ENCODE results near the gene RALGAPA2. TPM values are rescaled to one million over a fixed set of nuclear protein-coding genes. Genes with fewer than 3 reads are reported as not detected.

RALGAPA2 gene
- total RNA-seq, 4 donors from 2014 or later, result 35.1 to 109 (median 59.6) TPM

DNA sequence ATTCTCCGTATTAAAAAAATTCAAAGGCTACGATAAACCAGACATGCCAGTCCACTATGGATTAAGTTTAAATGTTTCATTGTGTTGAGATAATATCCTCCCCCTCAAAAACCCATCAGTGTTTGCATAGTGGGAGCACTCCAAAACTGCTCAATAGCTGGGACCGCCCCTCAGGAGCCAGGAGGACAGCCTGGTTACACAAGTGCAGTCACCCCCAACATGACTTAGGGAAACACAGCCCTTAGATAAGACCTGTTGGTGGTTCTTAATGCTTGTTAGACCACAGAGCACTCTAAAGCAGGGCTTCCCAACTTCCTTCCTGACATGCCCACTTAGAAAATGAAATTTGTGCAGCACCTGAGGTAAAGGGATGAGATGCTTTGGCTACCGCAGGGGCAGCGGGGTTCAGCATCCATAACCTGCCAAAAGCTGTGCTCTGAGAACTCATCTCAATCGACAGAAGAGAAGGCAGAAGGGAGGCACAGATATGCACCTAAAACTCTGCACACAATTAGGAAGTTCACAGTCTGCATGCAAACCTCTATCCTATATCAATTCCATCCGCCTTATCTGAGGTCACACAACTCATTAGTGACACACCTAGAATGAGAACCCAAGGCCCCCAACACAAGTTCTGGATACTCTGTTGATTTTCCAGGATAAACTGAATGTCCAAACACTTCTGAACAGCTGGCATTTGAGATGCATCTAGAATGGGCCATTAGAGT is 74.3 kb downstream of the RALGAPA2 start:
- TF ChIP-seq, protein P1, sequence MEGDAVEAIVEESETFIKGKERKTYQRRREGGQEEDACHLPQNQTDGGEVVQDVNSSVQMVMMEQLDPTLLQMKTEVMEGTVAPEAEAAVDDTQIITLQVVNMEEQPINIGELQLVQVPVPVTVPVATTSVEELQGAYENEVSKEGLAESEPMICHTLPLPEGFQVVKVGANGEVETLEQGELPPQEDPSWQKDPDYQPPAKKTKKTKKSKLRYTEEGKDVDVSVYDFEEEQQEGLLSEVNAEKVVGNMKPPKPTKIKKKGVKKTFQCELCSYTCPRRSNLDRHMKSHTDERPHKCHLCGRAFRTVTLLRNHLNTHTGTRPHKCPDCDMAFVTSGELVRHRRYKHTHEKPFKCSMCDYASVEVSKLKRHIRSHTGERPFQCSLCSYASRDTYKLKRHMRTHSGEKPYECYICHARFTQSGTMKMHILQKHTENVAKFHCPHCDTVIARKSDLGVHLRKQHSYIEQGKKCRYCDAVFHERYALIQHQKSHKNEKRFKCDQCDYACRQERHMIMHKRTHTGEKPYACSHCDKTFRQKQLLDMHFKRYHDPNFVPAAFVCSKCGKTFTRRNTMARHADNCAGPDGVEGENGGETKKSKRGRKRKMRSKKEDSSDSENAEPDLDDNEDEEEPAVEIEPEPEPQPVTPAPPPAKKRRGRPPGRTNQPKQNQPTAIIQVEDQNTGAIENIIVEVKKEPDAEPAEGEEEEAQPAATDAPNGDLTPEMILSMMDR (IDR thresholded peaks at IDR 0.05), result no peak
- no peak for ATAC-seq (ENCODE audit: low FRiP score)
- no peak for DNase-seq (ENCODE audit: low spot score)

DNA sequence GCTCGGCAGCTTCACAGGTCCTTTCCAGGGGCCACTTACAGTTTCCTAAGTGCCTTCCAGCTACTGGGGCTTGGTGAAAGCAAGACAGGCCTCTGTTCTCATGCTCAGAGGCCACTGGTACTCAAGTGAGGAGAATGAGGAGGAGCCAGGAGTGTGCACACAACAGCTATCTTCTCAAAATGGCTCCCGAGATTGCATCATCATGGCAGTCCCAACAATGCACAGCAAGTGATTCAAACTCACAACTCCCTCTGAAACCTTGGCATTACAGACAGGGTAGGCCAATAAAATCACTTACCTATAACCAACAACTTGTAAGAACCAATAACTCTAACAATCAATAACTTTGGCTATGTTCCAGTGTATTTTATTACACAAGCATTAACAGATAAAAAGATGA is 77.4 kb downstream of the RALGAPA2 start:
- ATAC-seq (ENCODE audit: low FRiP score) (no peak), DNase-seq (ENCODE audit: low spot score) (no peak)
- TF ChIP-seq, protein P1 (IDR thresholded peaks at IDR 0.05), result no peak

DNA sequence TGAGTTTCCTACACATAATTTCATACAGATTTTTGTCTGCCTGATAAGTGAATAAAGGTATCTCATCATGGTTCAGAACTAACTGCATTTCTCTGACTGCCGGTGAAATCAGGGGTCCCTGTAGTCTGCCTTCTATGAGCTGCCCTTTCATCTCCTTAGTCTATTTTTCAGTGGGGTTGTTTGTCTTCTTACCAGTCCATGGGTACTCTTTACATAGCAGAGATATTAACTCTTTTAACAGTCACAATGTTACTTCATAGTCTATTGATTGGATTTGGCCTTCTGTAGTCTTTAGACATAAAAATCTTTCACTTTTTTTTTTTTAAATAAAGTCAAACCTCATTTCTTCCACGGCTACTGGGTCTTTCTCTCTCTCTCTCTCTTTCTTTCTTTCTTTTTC is 79.8 kb downstream of the RALGAPA2 start:
- no peak for DNase-seq (ENCODE audit: low spot score)
- no peak for ATAC-seq (ENCODE audit: low FRiP score)
- TF ChIP-seq, protein P1 (IDR thresholded peaks at IDR 0.05), result no peak

DNA sequence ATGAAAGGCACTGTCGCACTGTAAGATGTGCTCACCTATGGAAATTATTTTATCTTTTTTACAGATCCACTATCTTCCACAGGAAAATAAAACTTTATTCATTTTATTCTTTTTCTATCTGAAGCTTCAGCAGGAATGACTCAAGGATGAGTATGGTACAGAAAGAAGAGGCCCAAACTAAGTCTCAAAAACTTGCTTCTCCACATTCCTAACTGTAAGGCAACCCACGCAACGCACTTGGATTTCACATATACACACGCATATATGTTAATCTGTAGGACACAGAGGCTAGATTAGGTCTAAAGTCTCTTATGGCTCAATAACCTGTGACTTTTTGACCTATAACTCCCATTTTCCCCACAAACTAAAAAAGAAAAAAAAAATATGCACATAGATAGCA is 81.9 kb downstream of the RALGAPA2 start:
- TF ChIP-seq, protein P1 (IDR thresholded peaks at IDR 0.05), result no peak
- DNase-seq (ENCODE audit: low spot score) (no peak), ATAC-seq (ENCODE audit: low FRiP score) (no peak)

DNA sequence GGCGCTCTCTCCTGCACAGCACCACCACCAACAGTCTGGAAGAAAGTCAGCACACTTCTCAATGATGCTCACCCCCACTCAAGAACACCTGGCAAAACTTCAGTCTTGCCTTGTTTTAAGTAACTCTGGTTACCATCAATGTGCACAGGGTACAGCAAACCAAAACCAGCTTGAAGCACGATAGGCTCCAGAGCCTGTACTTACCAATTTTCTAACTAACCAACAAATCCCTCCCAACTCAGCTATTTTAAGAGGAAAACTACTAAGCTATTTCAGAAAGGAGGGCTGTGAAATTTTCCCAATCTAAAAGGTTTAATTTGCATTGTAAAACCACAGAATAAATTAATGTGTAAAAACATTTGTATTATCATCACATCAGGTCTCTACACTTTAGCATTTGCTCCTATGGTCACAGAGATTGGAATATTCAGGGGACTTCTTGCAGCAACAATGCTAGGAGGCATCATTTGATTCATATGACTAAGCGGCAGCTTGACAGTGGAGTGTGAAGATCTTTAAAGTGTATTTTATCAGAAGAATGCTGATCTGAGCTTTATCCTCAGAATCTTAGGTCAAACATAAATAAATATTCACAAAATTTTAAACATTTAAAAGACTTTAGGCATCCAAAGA is 82.8 kb downstream of the RALGAPA2 start:
- DNase-seq (ENCODE audit: low spot score) (no peak), ATAC-seq (ENCODE audit: low FRiP score) (no peak)
- TF ChIP-seq, protein P1 (IDR thresholded peaks at IDR 0.05), result no peak

DNA sequence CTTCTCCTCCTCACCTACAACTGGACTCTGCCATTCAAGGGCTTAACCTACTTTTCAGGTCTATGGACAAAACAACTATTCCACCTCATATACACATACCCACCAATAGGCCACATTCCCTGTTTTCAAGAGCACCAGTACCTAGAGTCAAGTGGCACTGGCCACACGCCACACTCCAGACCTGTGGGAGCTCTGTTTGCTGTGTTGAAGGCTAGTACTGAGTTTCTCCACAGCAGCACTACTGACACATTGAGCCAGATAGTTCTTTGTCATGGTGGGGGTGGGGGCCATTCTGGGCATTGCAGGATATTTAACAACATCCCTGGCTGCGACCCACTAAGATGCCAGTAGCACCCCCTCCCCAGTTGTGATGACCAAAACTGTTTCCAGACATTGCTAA is 84.1 kb downstream of the RALGAPA2 start:
- TF ChIP-seq, protein P1 (IDR thresholded peaks at IDR 0.05), result no peak
- DNase-seq (ENCODE audit: low spot score), result no peak
- no peak for ATAC-seq (ENCODE audit: low FRiP score)

DNA sequence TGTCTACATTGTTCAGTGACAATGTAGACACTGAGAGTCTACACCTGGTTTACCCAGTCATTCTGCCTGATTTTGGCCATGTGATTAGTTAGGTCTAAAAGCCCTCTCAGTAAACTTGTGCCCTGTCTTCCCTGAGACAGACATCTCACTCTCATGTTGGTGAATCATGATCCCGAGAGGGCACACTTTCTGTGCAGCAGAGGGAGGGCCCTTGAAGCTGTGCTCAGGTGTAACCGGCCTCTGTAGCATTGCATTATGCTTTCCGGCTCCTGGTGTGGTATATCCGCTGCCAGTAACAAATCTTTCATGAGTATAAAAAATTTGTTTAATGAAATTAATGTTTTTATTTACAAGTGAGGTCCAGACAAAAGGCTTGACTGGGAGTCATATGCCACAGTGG is 85.0 kb downstream of the RALGAPA2 start:
- TF ChIP-seq, protein P1 (IDR thresholded peaks at IDR 0.05), result no peak
- ATAC-seq (ENCODE audit: low FRiP score), result no peak
- DNase-seq (ENCODE audit: low spot score), result no peak
